ENCODE measurements around the gene TEX28.

GRCh38 chrX:154333116-154333515, 38.2 kb upstream of the TEX28 start:
- TF ChIP-seq CTCF (IDR thresholded peaks at IDR 0.05) = no peak
- TF ChIP-seq POLR2A (IDR thresholded peaks at IDR 0.05) = no peak
- TF ChIP-seq EP300 (IDR thresholded peaks at IDR 0.05; ENCODE audit: low read depth) = no peak
- TF ChIP-seq POLR2AphosphoS5 (IDR thresholded peaks at IDR 0.05) = no peak
